Measurements from ENCODE around the gene PIK3R3.

Gene PIK3R3

GRCh38 chr1:46153732-46154131 is 21.3 kb upstream of the PIK3R3 start:
- no peak for FAIRE-seq

DNA sequence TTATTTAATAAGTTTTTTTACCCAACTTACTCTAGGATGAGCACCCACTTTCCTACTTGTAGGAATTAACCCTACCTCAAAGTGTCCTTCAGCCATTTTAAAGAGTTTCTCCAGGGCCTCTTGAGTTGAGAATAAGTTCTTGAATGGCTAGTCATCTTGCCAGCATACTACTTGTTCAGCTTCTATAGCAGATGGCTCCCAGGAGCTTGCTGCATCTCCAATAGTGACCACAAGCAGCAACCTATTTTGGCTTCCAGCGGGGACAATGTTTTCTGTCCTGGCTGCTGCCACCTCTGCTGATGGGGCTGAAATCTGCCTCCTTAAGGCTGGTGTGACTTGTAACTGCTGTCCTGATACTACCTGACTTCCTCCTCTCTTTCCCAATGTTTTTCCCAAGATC is 20.8 kb upstream of the PIK3R3 start:
- FAIRE-seq, result no peak

DNA sequence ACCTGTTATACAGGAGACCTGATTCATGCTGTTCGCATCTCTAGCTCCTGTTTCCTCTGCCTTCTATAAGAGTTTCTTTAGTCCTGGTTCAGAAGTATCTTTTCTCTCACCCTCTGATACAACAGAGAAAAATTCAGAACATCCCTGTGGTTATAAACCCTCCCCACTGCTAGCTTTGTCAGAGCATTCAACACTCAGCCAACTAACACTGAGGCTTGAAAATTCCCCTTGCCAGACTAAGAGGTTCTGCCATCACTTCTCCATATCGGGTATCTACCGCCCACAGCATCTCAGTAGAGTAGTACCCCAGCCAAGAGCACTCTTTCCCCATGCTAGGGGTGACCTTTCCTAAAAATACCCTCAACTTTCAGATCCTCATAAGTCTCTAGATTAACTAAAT is 19.6 kb upstream of the PIK3R3 start:
- no peak for FAIRE-seq

- FAIRE-seq, result no peak
Observed at GRCh38 chr1:46150085-46150484, 17.7 kb upstream of the PIK3R3 start.

GRCh38 chr1:46148318-46148717 is 15.9 kb upstream of the PIK3R3 start:
- no peak for FAIRE-seq

GRCh38 chr1:46137916-46138315 is 5.5 kb upstream of the PIK3R3 start:
- no peak for FAIRE-seq

GRCh38 chr1:46136711-46137110 is 4.3 kb upstream of the PIK3R3 start:
- FAIRE-seq, result no peak

DNA sequence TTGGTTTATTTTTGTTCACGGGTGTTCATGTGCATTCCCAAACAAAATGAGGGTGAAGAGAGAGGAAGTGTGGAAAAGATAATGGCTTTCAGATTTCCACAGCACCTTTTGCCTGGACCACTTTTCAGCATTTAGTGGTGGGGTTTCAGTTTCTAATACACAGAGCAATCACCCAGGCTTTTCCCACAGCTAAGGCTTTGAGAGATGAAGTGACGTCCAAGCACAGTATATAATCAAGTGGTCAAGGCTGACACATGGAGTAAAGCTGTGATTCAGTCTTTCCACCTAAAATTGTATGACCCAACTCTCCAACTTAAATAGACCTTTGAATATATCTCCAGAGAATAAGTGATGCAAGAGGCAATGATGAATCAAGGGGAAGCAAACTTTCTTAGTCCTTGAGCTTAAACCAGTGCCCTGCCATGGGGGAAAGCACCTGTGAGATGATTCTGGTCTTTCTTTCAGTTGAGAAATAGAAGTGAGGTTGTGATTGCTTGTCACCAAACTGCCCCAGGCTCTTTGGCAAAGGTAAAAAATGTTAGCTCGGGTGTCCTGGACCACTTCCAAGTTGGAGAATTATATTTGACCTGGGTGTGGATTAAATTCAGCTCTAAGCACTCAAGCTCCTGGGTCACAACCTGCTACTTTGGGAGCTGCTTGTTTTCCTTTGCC is 2.4 kb upstream of the PIK3R3 start:
- no peak for FAIRE-seq

GRCh38 chr1:46133781-46134350 is 1.4 kb upstream of the PIK3R3 start:
- FAIRE-seq, result no peak

GRCh38 chr1:46133181-46133658 is 791 bp upstream of the PIK3R3 start:
- FAIRE-seq, result no peak

DNA sequence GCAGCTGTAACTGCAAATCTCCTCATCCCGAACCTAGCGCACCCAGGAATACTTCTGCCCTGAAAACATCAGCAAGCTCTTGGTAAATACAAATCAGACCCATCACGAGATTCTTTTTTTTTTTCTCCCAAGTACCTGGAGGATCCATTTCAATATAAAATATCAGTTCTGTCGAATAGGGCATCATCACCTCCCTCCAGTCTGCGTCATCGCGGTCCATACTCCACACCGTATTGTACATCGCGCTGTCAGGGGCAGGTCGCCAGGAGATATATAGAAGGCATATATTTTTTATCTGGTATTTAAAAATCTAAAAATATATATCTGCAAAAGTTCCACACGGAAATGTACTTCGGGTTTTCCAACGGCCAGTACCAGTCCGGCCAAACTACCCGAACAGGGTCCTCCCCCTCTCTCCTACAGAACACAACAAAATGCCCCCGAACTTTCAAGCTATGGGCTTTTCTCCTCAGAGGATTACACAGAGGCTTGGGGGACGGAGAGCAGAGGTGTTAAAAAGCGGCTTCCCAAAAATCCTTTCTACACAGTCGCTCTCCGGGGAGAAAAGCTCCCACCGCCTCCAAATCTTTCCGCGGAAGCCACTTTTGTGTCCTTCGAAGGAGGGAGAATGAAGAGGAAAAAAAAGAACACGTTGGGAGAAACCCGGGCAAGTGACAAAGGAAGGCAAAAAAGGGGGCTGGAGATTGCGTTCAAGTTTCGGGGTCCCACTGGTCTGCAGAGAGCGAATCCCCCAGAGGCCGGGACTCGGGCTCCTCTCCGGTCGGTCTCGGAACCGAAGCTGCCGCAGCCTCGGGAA is 509 bp downstream of the PIK3R3 start:
- no peak for FAIRE-seq

DNA sequence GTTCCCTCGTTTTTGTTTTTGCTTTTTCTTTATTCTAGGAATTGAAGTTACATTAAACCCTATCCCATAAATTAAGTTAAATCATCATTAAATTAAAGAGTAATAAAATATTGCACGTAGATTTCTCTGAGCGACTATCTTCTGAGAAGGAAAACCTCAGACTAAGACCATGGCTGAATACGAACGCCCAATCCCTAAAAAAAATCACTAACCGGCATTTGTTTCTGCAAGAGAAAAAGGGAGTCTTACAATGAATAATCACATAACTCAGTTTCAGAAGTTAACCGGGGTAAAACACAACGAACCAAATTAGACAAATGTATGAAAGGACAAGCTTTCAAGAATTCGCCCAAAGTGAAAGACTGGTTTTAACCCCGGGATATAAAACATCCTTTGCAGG is 1.3 kb downstream of the PIK3R3 start:
- FAIRE-seq, result no peak

- FAIRE-seq, result no peak
Observed at GRCh38 chr1:46130606-46131005, 1.8 kb downstream of the PIK3R3 start.

- no peak for FAIRE-seq
Observed at GRCh38 chr1:46130121-46130520, 2.3 kb downstream of the PIK3R3 start.

GRCh38 chr1:46128344-46128743 is 4.1 kb downstream of the PIK3R3 start:
- FAIRE-seq, result no peak

GRCh38 chr1:46118856-46119255 is 13.6 kb downstream of the PIK3R3 start:
- FAIRE-seq, result no peak

- FAIRE-seq, result no peak
Observed at GRCh38 chr1:46117810-46118494, 14.5 kb downstream of the PIK3R3 start.

DNA sequence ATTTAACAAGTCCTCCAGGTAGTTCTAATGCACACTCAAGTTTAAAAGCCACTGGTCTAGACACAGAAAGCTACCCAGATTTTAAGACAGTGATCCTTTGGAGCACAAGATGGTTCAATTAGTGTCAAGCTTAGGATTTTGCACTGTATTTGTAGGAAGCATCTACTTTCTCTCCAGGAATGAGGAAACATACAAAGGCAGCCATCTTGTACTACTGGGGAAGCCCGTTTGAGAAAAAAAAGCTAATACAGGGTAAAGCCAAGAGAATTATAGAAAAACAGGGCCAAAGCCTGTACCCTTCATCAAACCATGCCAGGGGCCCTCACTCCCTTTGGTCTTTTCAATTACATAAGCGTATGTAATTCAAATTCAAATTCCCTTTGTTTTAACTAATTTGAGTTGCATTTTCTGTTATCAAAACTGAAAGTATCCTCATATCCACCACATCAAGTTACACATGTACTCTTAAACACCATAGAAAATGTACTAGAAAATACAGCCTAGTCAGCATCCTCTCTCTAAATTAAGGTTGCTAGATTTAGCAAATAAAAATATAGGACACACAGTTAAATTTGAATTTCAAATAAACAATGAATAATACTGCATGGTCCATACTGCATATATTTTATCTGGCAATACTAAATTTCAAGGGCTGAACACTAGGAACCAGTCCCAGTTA is 17.4 kb downstream of the PIK3R3 start:
- no peak for FAIRE-seq

DNA sequence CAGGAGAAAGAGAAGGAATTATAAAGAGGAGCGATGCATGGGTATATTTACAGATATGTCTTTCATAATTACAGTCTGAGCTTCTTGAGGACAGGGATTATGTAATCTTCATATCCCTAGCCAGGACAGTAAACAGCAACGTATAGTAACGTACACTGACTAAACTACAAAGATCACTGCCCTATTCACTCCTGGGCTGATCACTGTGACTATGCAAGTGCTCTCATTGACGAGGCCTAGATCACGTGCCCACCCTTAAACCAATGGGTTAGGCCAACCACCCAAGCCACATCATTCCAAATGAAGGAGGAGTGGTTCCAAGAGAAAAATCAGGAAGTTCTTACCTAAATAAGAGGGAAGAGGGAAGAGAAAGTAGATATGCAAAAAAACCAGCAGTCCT is 18.5 kb downstream of the PIK3R3 start:
- FAIRE-seq, result no peak

- no peak for FAIRE-seq
Observed at GRCh38 chr1:46112108-46112507, 20.3 kb downstream of the PIK3R3 start.

DNA sequence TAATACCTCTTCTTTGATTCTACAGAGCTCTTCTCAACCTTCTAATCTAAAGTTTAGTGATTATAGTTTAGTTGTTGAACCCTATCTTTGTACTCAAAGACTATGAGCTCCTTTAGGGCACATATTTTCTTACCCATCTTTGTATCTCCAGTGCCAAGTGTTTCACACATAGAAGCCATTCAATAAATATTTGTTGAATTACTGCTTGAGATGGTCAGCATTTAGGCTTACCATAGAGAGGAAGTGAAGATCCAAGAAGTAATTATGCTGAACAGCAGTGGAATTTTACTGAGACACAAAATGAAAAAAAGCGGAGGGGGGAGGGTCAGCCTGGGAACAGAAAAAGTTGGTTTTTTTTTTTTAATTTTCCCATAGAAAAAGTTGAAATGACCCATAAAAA is 21.9 kb downstream of the PIK3R3 start:
- no peak for FAIRE-seq

GRCh38 chr1:46102769-46103476 is 29.5 kb downstream of the PIK3R3 start:
- FAIRE-seq, result no peak
